HCT116 (cell line): Measurements from ENCODE around the gene ATG16L2. TPM values are rescaled to one million over a fixed set of nuclear protein-coding genes. Genes with fewer than 3 reads are reported as not detected.

Experiments used
- ATAC-seq: fragments of 200-7000 bp; cut with Tn5 transposase; 2 replicates; pipeline ENCODE4 v1.9.1; 2020; ENCODE audit warnings: mild to moderate bottlenecking, moderate library complexity
- BruUV-seq: library from RNA; stranded (reverse); fragments of 400-500 nt; replicated peaks from 2 replicates; lab custom pipeline; 2021; lab: Mats Ljungman, UMichigan
- CTCF ChIA-PET: fragments of 300-600 bp; sonication (Branson Sonifier 250); formaldehyde crosslinking; loops from one replicate; lab custom pipeline; 2021; ENCODE audit warnings: antibody characterized with exemption; lab: Charles Lee
- POLR2A ChIA-PET: fragments of 300-600, 350-600 bp; sonication (Branson Sonifier 250); formaldehyde crosslinking; loops from one replicate; lab custom pipeline; 2021; ENCODE audit warnings: antibody characterized with exemption; lab: Charles Lee
- RAD21 ChIA-PET, 2 experiments: fragments of 300-600 bp; sonication (Branson Sonifier 250); formaldehyde crosslinking; loops; one replicate each; lab custom pipeline; 2023; ENCODE audit warnings: low total read pairs in 2 of 2; ENCODE audit not compliant: uncharacterized antibody in 2 of 2, unreplicated experiment in 2 of 2, low non-redundant PET in 1 of 2; lab: Charles Lee
- DNase-seq: peaks from one replicate; pipeline ENCODE4 v3.0.0-alpha.2; 2010; ENCODE audit warnings: low read depth, low spot score
- H2AFZ ChIP-seq: fragments of 200-600 bp; shearing (Covaris generic), sonication (generic); 2 replicates; pipeline ENCODE4 v1.6.1; 2017; ENCODE audit warnings: low read depth, mixed run types, mixed read lengths, antibody characterized with exemption, low read length; ENCODE audit not compliant: poor library complexity, severe bottlenecking
- H3K27ac ChIP-seq: 2 replicates; pipeline ENCODE4 v1.5.1; 2012; ENCODE audit warnings: low read depth, low read length
- H3K27me3 ChIP-seq: fragments of 200-600 bp; sonication (generic); 2 replicates; pipeline ENCODE4 v1.6.1; 2016; ENCODE audit warnings: mixed run types, low read length, mixed read lengths; ENCODE audit not compliant: insufficient read depth
- H3K36me3 ChIP-seq, 2 experiments: fragments of 200-500 bp in 1 of 2; fragments of 200-600 bp in 1 of 2; sonication (Bioruptor generic) in 1 of 2; sonication (generic) in 1 of 2; 2 replicates each; pipeline versions ENCODE4 v1.5.1 to v1.6.1; 2014 to 2016; ENCODE audit warnings: low read length in 2 of 2, inconsistent platforms in 1 of 2, mixed read lengths in 1 of 2, mixed run types in 1 of 2; ENCODE audit not compliant: insufficient read depth in 2 of 2, control insufficient read depth in 1 of 2
- H3K4me1 ChIP-seq, 2 experiments: fragments of 200-600 bp in 1 of 2; sonication (generic) in 1 of 2; 2 replicates each; pipeline versions ENCODE4 v1.5.1 to v1.6.1; 2012 to 2017; ENCODE audit warnings: low read length in 2 of 2, inconsistent platforms in 1 of 2, mild to moderate bottlenecking in 1 of 2, mixed read lengths in 1 of 2, mixed run types in 1 of 2, moderate library complexity in 1 of 2; ENCODE audit not compliant: insufficient read depth in 2 of 2, control insufficient read depth in 1 of 2
- H3K4me2 ChIP-seq: fragments of 200-600 bp; sonication (generic); 2 replicates; pipeline ENCODE4 v1.6.1; 2017; ENCODE audit warnings: mixed run types, low read length, mixed read lengths
- H3K4me3 ChIP-seq, 2 experiments: fragments of 200-600 bp in 1 of 2; sonication (generic) in 1 of 2; replicated peaks in 1 of 2; 2 replicates each; pipeline ENCODE4 v1.5.1; 2011 to 2016; ENCODE audit warnings: low read length in 2 of 2, control low read depth in 1 of 2, low read depth in 1 of 2, mild to moderate bottlenecking in 1 of 2, mixed read lengths in 1 of 2, mixed run types in 1 of 2
- H3K79me2 ChIP-seq: fragments of 200-600 bp; sonication (generic); 2 replicates; pipeline ENCODE4 v1.6.1; 2017; ENCODE audit warnings: mild to moderate bottlenecking, mixed run types, low read length, moderate library complexity, mixed read lengths; ENCODE audit not compliant: insufficient read depth
- H3K9ac ChIP-seq: fragments of 200-600 bp; sonication (generic); 2 replicates; pipeline ENCODE4 v1.6.1; 2016; ENCODE audit warnings: low read length, mixed read lengths
- H3K9me2 ChIP-seq: fragments of 200-600 bp; sonication (generic), shearing (Covaris generic); 2 replicates; pipeline ENCODE4 v1.6.1; 2017; ENCODE audit warnings: mixed run types, mild to moderate bottlenecking, moderate library complexity; ENCODE audit not compliant: insufficient read depth
- H3K9me3 ChIP-seq, 2 experiments: fragments of 200-500 bp in 1 of 2; fragments of 200-600 bp in 1 of 2; sonication (Bioruptor generic) in 1 of 2; sonication (generic) in 1 of 2; 2 replicates each; pipeline ENCODE4 v1.6.1; 2014 to 2017; ENCODE audit warnings: low read length in 2 of 2, mixed read lengths in 2 of 2, inconsistent platforms in 1 of 2, low read depth in 1 of 2, mild to moderate bottlenecking in 1 of 2, mixed run types in 1 of 2, moderate library complexity in 1 of 2; ENCODE audit not compliant: control insufficient read depth in 1 of 2, insufficient read depth in 1 of 2
- H4K20me1 ChIP-seq: fragments of 200-600 bp; sonication (generic), shearing (Covaris generic); 2 replicates; pipeline ENCODE4 v1.6.1; 2017; ENCODE audit warnings: mixed run types, mild to moderate bottlenecking, moderate library complexity; ENCODE audit not compliant: insufficient read depth
- POLR2A ChIP-seq: IDR thresholded peaks from 2 replicates; pipeline ENCODE4 v1.7.0; 2011; ENCODE audit warnings: borderline replicate concordance; ENCODE audit not compliant: insufficient read depth, insufficient read length; ENCODE audit errors: extremely low read depth
- RAD21 ChIP-seq: IDR thresholded peaks from 2 replicates; pipeline ENCODE4 v1.6.1; 2012; ENCODE audit warnings: low read depth, mild to moderate bottlenecking
- SIN3A ChIP-seq: IDR thresholded peaks from 2 replicates; pipeline ENCODE4 v1.6.1; 2012; ENCODE audit warnings: low read depth
- ZFX ChIP-seq: fragments of 450-650 bp; IDR thresholded peaks from 2 replicates; pipeline ENCODE4 v1.6.1; 2017
- ZNF274 ChIP-seq: fragments of 200-500 bp; sonication (Bioruptor generic); IDR thresholded peaks from 2 replicates; pipeline ENCODE4 v1.6.1; 2014; ENCODE audit warnings: mild to moderate bottlenecking, low read depth, low read length, inconsistent platforms
- intact Hi-C: fragments of 100-400 bp; cut with micrococcal nuclease; formaldehyde crosslinking; loops from 2 replicates; pipeline ENCODE4 v1.10.0; 2022
- total RNA-seq: library from RNA; stranded (reverse); gene quantifications from one replicate; pipeline ENCODE4 v1.2.1, GENCODE V29; 2021; ENCODE audit not compliant: unreplicated experiment
- TF ChIP-seq, protein P1 (sequence below): IDR thresholded peaks from 2 replicates; pipeline ENCODE4 v1.6.1; 2012
- TF ChIP-seq, protein P2 (sequence below): IDR thresholded peaks from 2 replicates; pipeline ENCODE4 v1.6.1; 2012; ENCODE audit warnings: low read depth

Gene ATG16L2
- total RNA-seq, 1 experiment from 2014 or later: 15.2 TPM

GRCh38 chr11:72828692-72829101, 14.5 kb downstream of the ATG16L2 start:
- no peak for ATAC-seq
- BruUV-seq: no TSS peak

More at GRCh38 chr11:72828692-72829101, 14.5 kb downstream of the ATG16L2 start:
- Histone ChIP-seq H3K4me1 (peaks cover 0 to 6% of the 10 kb centered on the region in 2 experiments; a peak in 2 of 4 replicates), H3K79me2 (no peaks in the 10 kb centered on the region), H3K9me3 (no peaks in the 10 kb centered on the region), H3K9ac (no peak overlapping the region), H2AFZ (no peak overlapping the region), H3K4me3 (no peak overlapping the region), H3K36me3 (no peaks in the 10 kb centered on the region), H3K9me2 (no peaks in the 10 kb centered on the region), H4K20me1 (no peaks in the 10 kb centered on the region), H3K27ac (no peak overlapping the region), H3K4me2 (no peak overlapping the region), H3K27me3 (no peaks in the 10 kb centered on the region)
- TF ChIP-seq ZNF274: no peak
- no peak for TF ChIP-seq SIN3A
- no peak for TF ChIP-seq POLR2A
- no peak for TF ChIP-seq RAD21
- TF ChIP-seq, protein P1, sequence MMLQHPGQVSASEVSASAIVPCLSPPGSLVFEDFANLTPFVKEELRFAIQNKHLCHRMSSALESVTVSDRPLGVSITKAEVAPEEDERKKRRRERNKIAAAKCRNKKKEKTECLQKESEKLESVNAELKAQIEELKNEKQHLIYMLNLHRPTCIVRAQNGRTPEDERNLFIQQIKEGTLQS: no peak
- no peak for TF ChIP-seq ZFX
- TF ChIP-seq, protein P2, sequence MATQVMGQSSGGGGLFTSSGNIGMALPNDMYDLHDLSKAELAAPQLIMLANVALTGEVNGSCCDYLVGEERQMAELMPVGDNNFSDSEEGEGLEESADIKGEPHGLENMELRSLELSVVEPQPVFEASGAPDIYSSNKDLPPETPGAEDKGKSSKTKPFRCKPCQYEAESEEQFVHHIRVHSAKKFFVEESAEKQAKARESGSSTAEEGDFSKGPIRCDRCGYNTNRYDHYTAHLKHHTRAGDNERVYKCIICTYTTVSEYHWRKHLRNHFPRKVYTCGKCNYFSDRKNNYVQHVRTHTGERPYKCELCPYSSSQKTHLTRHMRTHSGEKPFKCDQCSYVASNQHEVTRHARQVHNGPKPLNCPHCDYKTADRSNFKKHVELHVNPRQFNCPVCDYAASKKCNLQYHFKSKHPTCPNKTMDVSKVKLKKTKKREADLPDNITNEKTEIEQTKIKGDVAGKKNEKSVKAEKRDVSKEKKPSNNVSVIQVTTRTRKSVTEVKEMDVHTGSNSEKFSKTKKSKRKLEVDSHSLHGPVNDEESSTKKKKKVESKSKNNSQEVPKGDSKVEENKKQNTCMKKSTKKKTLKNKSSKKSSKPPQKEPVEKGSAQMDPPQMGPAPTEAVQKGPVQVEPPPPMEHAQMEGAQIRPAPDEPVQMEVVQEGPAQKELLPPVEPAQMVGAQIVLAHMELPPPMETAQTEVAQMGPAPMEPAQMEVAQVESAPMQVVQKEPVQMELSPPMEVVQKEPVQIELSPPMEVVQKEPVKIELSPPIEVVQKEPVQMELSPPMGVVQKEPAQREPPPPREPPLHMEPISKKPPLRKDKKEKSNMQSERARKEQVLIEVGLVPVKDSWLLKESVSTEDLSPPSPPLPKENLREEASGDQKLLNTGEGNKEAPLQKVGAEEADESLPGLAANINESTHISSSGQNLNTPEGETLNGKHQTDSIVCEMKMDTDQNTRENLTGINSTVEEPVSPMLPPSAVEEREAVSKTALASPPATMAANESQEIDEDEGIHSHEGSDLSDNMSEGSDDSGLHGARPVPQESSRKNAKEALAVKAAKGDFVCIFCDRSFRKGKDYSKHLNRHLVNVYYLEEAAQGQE: no peak
- no peak for DNase-seq
- RAD21 ChIA-PET: no interaction called here
- POLR2A ChIA-PET: no interaction called here
- intact Hi-C loops: no loop called here
- CTCF ChIA-PET: interaction anchor here (1.7 kb wide), 1 partner anchor 103 kb away, joined by 6 read pairs; no protein-coding TSS in a partner anchor
